ENCODE data around the gene ELMOD2.

DNA sequence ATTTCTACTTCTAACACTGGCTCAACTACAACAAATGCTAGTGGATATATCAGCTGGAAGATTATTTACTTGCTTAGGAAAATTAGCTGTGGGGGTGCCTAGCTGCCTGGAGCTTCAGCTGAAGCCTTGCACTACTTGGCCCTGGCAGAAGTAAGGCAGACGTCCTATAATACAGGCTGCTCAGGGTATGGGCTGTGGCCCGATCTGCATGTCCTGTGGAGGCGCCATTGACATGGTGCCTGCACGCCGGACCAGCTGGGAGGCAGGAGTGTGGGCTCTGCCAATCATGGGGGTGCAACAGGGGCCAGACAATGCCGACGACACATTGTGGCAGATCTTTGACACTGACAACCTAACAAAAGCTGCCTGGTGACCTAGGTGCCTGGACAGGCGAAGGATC is 76.4 kb downstream of the ELMOD2 start:
- TF ChIP-seq, protein P1, sequence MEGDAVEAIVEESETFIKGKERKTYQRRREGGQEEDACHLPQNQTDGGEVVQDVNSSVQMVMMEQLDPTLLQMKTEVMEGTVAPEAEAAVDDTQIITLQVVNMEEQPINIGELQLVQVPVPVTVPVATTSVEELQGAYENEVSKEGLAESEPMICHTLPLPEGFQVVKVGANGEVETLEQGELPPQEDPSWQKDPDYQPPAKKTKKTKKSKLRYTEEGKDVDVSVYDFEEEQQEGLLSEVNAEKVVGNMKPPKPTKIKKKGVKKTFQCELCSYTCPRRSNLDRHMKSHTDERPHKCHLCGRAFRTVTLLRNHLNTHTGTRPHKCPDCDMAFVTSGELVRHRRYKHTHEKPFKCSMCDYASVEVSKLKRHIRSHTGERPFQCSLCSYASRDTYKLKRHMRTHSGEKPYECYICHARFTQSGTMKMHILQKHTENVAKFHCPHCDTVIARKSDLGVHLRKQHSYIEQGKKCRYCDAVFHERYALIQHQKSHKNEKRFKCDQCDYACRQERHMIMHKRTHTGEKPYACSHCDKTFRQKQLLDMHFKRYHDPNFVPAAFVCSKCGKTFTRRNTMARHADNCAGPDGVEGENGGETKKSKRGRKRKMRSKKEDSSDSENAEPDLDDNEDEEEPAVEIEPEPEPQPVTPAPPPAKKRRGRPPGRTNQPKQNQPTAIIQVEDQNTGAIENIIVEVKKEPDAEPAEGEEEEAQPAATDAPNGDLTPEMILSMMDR (IDR thresholded peaks at IDR 0.05) = no peak
- no peak for TF ChIP-seq POLR2A (IDR thresholded peaks at IDR 0.05)

Measured in esophagus squamous epithelium (tissue), 4 donors.